Mesenchymal stem cell (in vitro differentiated cells and primary cell): ENCODE results near the gene APBA1.

Experiments
- DNase-seq: peaks from one replicate; pipeline ENCODE4 v3.0.0-alpha.2; 2013
- H2AFZ ChIP-seq: one replicate; pipeline ENCODE4 v1.6.1; 2013; ENCODE audit warnings: low read depth, mild to moderate bottlenecking, control low read depth, inconsistent platforms, low read length, moderate library complexity
- H2AK5ac ChIP-seq: 2 replicates; pipeline ENCODE4 v1.6.1; 2013; ENCODE audit warnings: low read length, moderate library complexity, mild to moderate bottlenecking, inconsistent platforms; ENCODE audit not compliant: severe bottlenecking
- H2BK120ac ChIP-seq: one replicate; pipeline ENCODE4 v1.6.1; 2013; ENCODE audit warnings: low read depth, mild to moderate bottlenecking, inconsistent platforms, low read length, moderate library complexity
- H2BK12ac ChIP-seq, 2 experiments: one replicate each; pipeline ENCODE4 v1.6.1; 2013; ENCODE audit warnings: inconsistent platforms in 2 of 2, low read length in 2 of 2, mild to moderate bottlenecking in 2 of 2, moderate library complexity in 2 of 2, control low read depth in 1 of 2
- H2BK15ac ChIP-seq: one replicate; pipeline ENCODE4 v1.6.1; 2013; ENCODE audit warnings: mild to moderate bottlenecking, low read depth, inconsistent platforms; ENCODE audit not compliant: poor library complexity, severe bottlenecking
- H2BK5ac ChIP-seq: 2 replicates; pipeline ENCODE4 v1.6.1; 2013; ENCODE audit warnings: low read depth, mild to moderate bottlenecking, low read length, control low read depth, inconsistent platforms; ENCODE audit not compliant: poor library complexity, severe bottlenecking
- H3K14ac ChIP-seq, 2 experiments: one replicate each; pipeline ENCODE4 v1.6.1; 2013; ENCODE audit warnings: inconsistent platforms in 2 of 2, low read length in 2 of 2, control low read depth in 1 of 2, mild to moderate bottlenecking in 1 of 2, moderate library complexity in 1 of 2
- H3K18ac ChIP-seq, 2 experiments: one replicate each; pipeline ENCODE4 v1.6.1; 2013; ENCODE audit warnings: inconsistent platforms in 2 of 2, low read length in 2 of 2, control low read depth in 1 of 2, low read depth in 1 of 2, mild to moderate bottlenecking in 1 of 2
- H3K23ac ChIP-seq, 2 experiments: one replicate each; pipeline ENCODE4 v1.6.1; 2013; ENCODE audit warnings: inconsistent platforms in 2 of 2, low read length in 2 of 2, mild to moderate bottlenecking in 2 of 2, moderate library complexity in 2 of 2, control low read depth in 1 of 2
- H3K27ac ChIP-seq: 2 replicates; pipeline ENCODE4 v1.5.1; 2013; ENCODE audit warnings: mild to moderate bottlenecking, moderate library complexity, low read length, control low read depth, inconsistent platforms; ENCODE audit not compliant: poor library complexity, severe bottlenecking
- H3K27me3 ChIP-seq, 2 experiments: 2 replicates each; pipeline versions ENCODE4 v1.6.1 to v1.7.0; 2013; ENCODE audit warnings: low read length in 2 of 2, mild to moderate bottlenecking in 2 of 2, moderate library complexity in 2 of 2, control low read depth in 1 of 2, inconsistent platforms in 1 of 2; ENCODE audit not compliant: control insufficient read depth in 1 of 2, insufficient read depth in 1 of 2
- H3K36me3 ChIP-seq, 2 experiments: 2 replicates each; pipeline versions ENCODE4 v1.6.1 to v1.7.0; 2013; ENCODE audit warnings: low read length in 2 of 2, control low read depth in 1 of 2, inconsistent platforms in 1 of 2, low read depth in 1 of 2, mild to moderate bottlenecking in 1 of 2; ENCODE audit not compliant: insufficient read depth in 2 of 2, control insufficient read depth in 1 of 2
- H3K4ac ChIP-seq, 2 experiments: one replicate each; pipeline ENCODE4 v1.6.1; 2013; ENCODE audit warnings: inconsistent platforms in 2 of 2, low read length in 2 of 2, mild to moderate bottlenecking in 2 of 2, moderate library complexity in 2 of 2, control low read depth in 1 of 2, low read depth in 1 of 2
- H3K4me1 ChIP-seq: 2 replicates; pipeline ENCODE4 v1.6.1; 2013; ENCODE audit warnings: low read depth, low read length, control low read depth; ENCODE audit not compliant: control insufficient read depth, insufficient read depth
- H3K4me2 ChIP-seq: 2 replicates; pipeline ENCODE4 v1.6.1; 2013; ENCODE audit warnings: low read length, mild to moderate bottlenecking, inconsistent platforms; ENCODE audit not compliant: poor library complexity, severe bottlenecking
- H3K4me3 ChIP-seq, 2 experiments: 2 replicates each; pipeline versions ENCODE4 v1.5.1 to v1.7.0; 2013; ENCODE audit warnings: low read length in 2 of 2, mild to moderate bottlenecking in 2 of 2, control low read depth in 1 of 2, low read depth in 1 of 2; ENCODE audit not compliant: insufficient read depth in 1 of 2
- H3K79me1 ChIP-seq: replicated peaks from 2 replicates; pipeline ENCODE4 v1.6.1; 2013; ENCODE audit warnings: mild to moderate bottlenecking, control low read depth, low read length, inconsistent platforms; ENCODE audit not compliant: poor library complexity, severe bottlenecking
- H3K9ac ChIP-seq: 2 replicates; pipeline ENCODE4 v1.7.0; 2013; ENCODE audit warnings: mild to moderate bottlenecking, low read length, moderate library complexity
- H3K9me3 ChIP-seq: 2 replicates; pipeline ENCODE4 v1.7.0; 2013; ENCODE audit warnings: mild to moderate bottlenecking, low read length; ENCODE audit not compliant: control insufficient read depth
- H4K8ac ChIP-seq: one replicate; pipeline ENCODE4 v1.6.1; 2013; ENCODE audit warnings: inconsistent platforms, mild to moderate bottlenecking, low read length, moderate library complexity
- H4K91ac ChIP-seq: one replicate; pipeline ENCODE4 v1.6.1; 2013; ENCODE audit warnings: mild to moderate bottlenecking, low read length, inconsistent platforms
- WGBS: methylation state at CpG from one replicate; pipeline ENCODE4 v1.1.7; 2013; ENCODE audit warnings: mixed read lengths; 5-methylcytosine and 5-hydroxymethylcytosine counted together

Gene APBA1

DNA sequence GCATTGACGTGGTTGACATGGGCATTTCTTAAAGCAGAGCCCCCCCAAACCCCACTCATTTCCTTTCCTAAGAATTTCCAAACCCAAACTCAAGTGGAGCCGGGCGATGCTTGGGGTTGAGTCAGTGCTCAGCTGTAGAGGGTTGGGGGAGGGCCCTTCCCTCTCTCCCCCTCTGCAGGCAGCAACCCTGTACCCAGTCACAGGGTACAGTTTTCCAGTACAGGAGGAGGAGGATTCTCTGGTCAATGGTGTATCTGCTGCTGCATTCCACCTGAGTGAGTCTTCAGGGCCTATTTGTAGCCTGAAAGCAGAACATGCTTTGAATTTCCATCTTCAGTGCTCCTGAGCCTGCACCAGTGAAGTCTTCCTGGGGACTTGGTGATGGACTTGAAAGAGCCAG lies 291.4 kb downstream of the APBA1 start:
- Histone ChIP-seq H4K91ac (no peak overlapping the region), H4K8ac (no peak overlapping the region), H3K14ac (no peak overlapping the region), H3K23ac (no peak overlapping the region), H3K27me3 (peaks cover 0 to 9% of the 10 kb centered on the region in 2 experiments), H2BK12ac (no peak overlapping the region), H3K79me1 (no peaks in the 10 kb centered on the region), H2BK15ac (no peak overlapping the region), H2AFZ (no peak overlapping the region), H2BK5ac (no peak overlapping the region), H3K4me3 (no peak overlapping the region), H3K27ac (no peak overlapping the region), H3K9me3 (no peaks in the 10 kb centered on the region), H3K36me3 (no peaks in the 10 kb centered on the region), H3K18ac (no peak overlapping the region), H3K4me2 (no peak overlapping the region), H2BK120ac (no peak overlapping the region), H3K4me1 (peaks cover 12% of the 10 kb centered on the region), H3K4ac (no peak overlapping the region), H2AK5ac (no peak overlapping the region), H3K9ac (no peak overlapping the region)
- no CpG with 5 or more reads among the region's 3 CpGs for WGBS
- DNase-seq, result peak; percentile 33

DNA sequence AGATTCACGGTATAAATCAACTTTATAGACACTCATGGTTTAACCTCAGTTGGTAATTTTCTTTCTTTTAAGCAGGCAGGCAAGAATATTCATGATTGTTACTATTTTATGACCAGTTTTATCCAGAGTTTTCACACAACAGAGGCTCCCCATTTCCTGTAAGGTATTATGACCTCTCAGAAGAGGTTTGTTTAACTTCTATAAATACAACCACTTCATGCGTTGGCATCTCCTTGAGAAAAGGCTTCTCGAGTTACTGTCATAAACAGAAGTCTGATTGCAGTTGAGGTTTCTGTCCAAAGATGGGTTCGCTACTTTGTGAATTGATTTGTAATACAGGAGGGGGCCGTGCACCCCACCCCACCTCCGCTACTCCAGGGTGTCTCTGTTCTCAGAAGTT lies 291.9 kb downstream of the APBA1 start:
- DNase-seq, result peak; percentile 19
- Histone ChIP-seq H2BK12ac (no peak overlapping the region), H3K14ac (no peak overlapping the region), H3K9ac (no peak overlapping the region), H4K91ac (no peak overlapping the region), H3K4ac (no peak overlapping the region), H3K4me1 (peaks cover 10% of the 10 kb centered on the region), H3K18ac (no peak overlapping the region), H2BK15ac (no peak overlapping the region), H3K4me3 (no peak overlapping the region), H3K36me3 (no peaks in the 10 kb centered on the region), H2BK120ac (no peak overlapping the region), H2AK5ac (no peak overlapping the region), H3K23ac (no peak overlapping the region), H4K8ac (no peak overlapping the region), H2AFZ (no peak overlapping the region), H3K79me1 (no peaks in the 10 kb centered on the region), H3K27ac (no peak overlapping the region), H3K9me3 (no peaks in the 10 kb centered on the region), H2BK5ac (no peak overlapping the region), H3K27me3 (peaks cover 0 to 9% of the 10 kb centered on the region in 2 experiments), H3K4me2 (no peak overlapping the region)
- WGBS, result 66% methylated on average over 5 of the region's 6 CpGs

DNA sequence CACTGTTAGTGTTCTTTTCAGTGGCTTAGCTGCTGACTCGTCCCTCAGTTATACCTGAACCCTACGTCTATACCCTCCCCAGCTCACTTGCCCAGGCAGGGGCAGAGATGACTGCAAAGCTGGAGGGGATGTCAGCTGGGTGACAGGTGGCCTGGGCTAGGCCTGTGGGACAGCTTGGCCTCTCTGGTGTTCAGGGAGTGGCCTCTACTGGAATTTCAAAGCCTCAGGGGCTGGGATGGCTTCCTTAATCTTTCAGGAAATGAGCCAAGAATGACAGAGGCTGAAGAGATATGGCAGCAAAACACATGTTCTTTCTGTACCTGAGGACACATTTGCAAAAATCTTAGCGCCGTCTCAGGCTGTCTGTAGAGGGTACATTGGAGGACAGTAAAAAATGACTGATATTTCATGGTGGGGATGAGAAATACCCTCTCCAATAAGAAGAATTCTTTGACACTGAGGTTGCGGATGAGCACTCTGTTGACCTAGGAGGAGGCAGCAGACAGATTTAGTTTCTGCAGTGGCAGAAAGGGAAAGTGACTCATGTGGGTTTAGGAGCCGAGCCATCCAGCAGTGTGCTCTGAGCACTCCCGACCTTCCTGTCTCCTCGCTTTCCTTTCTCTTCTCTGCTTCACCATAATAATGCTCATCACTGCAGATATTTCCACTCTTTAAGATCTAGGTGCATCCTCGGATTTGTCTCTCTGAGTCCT lies 292.7 kb downstream of the APBA1 start:
- 31% methylated on average over 6 of the region's 9 CpGs for WGBS
- Histone ChIP-seq H3K27ac (no peak overlapping the region), H2BK15ac (no peak overlapping the region), H3K27me3 (peaks cover 0 to 9% of the 10 kb centered on the region in 2 experiments), H2AFZ (no peak overlapping the region), H3K4ac (no peak overlapping the region), H3K23ac (no peak overlapping the region), H2AK5ac (peak overlapping the region; percentile 27), H3K4me2 (no peak overlapping the region), H3K4me1 (peaks cover 10% of the 10 kb centered on the region), H2BK12ac (no peak overlapping the region), H2BK120ac (no peak overlapping the region), H3K9me3 (no peaks in the 10 kb centered on the region), H3K4me3 (no peak overlapping the region), H3K36me3 (no peaks in the 10 kb centered on the region), H3K9ac (no peak overlapping the region), H3K79me1 (no peaks in the 10 kb centered on the region), H4K8ac (no peak overlapping the region), H4K91ac (no peak overlapping the region), H3K18ac (no peak overlapping the region), H2BK5ac (no peak overlapping the region), H3K14ac (no peak overlapping the region)
- peak; percentile 50 for DNase-seq

DNA sequence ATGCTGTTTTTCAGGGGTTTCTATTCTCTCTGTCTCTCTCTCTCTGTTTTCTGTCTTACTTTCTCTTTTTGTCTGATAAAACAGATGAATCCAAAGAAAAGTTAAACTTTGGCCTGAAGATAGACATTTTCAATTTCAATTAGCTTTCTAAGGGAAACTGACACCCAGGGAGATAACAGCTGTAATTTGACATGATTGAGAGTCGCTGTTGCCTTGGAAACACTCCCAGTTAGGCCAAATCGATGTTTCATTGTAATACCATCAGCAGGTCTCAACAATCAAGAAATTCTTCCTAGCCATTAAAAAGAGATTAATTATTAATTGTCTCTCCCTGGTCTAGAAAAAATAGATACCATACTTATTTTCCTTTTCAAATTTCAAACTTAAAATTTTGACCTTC lies 294.2 kb downstream of the APBA1 start:
- Histone ChIP-seq H3K14ac (no peak overlapping the region), H2BK12ac (no peak overlapping the region), H2AK5ac (no peak overlapping the region), H3K27me3 (peaks cover 0 to 5% of the 10 kb centered on the region in 2 experiments), H3K4me2 (no peak overlapping the region), H3K79me1 (no peaks in the 10 kb centered on the region), H3K36me3 (no peaks in the 10 kb centered on the region), H2BK5ac (no peak overlapping the region), H3K9me3 (no peaks in the 10 kb centered on the region), H4K8ac (no peak overlapping the region), H2BK120ac (no peak overlapping the region), H3K18ac (no peak overlapping the region), H3K4me3 (no peak overlapping the region), H3K27ac (no peak overlapping the region), H4K91ac (no peak overlapping the region), H3K9ac (no peak overlapping the region), H3K23ac (no peak overlapping the region), H3K4ac (no peak overlapping the region), H2BK15ac (no peak overlapping the region), H2AFZ (no peak overlapping the region), H3K4me1 (peaks cover 10% of the 10 kb centered on the region)
- no peak for DNase-seq
- 100% methylated on average over 1 of the region's 2 CpGs for whole genome bisulfite sequencing
